Measurements from ENCODE around the gene MRPL1.

Gene MRPL1

DNA sequence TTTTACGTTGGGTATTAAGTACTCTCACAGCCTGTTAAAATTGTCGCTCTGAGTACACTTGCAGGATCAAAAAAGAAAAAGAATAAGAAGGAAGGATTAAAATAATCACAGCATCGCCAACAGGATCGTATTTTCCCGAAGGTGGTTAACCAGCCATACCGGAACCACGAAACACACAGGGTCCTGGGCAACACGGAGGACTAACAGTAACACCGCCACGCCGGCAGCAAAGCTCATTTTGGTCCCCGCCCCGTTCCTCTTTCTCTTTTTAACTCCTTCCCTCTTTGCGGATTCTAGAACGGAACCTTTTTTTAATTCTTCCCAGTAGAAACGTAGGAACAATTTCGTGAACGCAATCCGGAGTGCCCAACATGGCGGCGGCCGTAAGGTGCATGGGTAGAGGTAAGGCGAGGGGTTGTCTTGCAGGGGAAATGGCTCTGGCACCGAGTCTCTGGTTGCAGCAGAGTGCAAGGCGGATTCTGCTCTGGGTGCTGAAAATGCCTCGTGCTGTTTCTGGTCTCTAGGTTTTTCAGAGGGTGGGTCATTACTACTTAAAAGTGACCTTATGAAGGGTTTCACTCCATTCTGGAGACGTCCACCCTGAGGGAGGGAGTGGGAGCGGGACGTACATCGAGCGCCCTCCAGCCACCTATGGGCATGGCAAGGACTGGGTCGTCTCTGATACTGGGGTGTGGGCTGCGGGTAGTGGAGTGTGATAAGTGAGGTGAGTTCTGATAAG lies at the start of gene MRPL1:
Gene MRPL1, plus strand, starts transcription at position 353 of the 739 bp plus-strand sequence. Its CDS starts 19 bp downstream, at position 372.
- peak; percentile 96 for DNase-seq

DNA sequence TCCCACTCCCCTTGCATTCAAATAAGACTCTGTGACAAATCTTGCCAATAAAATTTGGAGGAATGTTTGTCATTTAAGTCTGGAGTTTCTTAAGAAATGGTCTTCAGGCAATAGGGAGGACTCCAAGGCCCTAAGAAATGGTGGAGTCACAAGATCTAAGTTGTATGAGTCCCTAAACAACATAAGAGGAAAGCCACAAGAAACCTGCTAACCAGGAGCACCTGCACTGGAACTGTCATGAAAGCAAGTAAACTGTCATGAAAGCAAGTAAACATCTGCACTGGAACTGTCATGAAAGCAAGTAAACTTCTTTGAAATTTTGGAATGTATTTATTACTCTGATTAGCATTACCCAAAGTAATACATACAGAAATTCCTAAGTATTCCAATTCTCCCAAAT lies 47.0 kb upstream of the MRPL1 start:
- no peak for DNase-seq

DNA sequence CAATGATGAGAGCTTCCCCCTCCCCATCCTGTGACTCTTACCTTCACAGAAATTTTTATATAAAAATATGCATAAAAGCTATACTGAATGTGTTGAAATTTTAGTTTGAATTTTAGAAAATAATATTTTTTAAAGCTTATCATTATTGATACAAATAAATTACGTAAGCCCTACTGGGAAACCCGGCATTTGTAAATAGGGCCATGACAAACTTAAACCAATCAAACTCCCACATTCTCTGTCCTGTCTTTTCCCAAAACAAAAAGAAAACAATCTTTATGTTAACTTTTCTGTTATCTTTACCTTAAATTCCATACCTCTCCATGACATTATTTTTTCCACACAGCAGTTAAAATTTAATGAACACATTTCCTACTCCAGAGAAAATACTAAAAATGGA lies 46.1 kb upstream of the MRPL1 start:
- no peak for DNase-seq

DNA sequence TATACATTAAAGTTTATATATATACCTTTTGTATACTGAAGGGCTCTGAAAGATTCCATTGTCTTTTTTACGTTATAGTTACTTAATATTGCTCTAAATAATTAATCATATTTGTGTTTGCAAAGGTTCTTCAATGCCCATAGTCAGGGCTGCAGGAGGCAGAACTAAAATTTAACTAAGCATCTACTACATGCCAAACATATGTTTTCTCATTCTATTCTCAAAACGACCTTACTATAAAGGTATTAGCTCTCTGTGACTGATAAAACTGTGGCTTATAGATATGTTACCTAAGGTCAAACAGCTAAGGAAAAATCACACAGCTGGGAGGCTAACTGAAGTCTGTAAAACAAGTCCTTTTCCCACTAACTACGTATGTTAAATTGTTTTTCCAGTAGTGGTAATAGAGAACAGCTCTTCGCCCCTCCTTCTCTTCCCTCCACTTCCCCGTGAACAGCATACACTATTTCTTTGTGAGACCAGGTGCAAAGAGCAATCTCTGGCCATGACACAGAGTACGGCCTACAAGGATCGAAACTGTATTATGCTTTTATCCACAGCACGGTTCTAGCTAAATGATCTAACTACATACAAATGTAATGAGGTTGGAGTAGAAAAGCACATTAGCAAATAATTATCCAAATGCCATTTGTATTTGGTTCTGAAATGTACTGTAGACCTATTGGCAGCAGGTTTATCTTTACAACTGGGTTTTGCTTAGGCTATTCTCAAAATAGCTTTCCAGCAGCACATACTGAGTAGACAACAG lies 45.1 kb upstream of the MRPL1 start:
- peak; percentile 26 for DNase-seq

DNA sequence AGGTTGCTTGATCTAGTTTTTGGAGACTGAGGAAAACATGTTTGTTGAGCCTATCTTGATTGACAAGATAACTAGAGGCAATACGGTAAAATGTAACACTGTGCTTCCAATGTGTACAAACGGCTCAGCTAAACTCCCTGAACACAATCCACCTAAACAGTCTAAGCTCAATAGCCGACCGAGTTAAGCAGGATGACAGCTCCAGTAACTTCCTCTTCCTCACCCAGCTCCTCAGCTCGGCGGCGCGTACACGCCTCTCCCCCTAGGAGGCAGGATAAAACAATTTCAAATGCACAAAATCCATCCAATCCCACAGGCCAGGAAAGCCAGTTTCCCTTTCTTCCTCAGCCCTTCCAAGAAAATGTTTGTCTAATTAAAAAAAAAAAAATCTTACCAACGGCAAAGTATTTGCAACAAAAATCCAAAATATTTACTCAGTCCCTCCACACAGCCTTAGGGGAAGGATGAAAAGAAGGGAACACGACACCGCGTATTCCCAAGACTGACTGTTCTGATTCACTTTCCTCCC lies 44.5 kb upstream of the MRPL1 start:
- peak; percentile 81 for DNase-seq

DNA sequence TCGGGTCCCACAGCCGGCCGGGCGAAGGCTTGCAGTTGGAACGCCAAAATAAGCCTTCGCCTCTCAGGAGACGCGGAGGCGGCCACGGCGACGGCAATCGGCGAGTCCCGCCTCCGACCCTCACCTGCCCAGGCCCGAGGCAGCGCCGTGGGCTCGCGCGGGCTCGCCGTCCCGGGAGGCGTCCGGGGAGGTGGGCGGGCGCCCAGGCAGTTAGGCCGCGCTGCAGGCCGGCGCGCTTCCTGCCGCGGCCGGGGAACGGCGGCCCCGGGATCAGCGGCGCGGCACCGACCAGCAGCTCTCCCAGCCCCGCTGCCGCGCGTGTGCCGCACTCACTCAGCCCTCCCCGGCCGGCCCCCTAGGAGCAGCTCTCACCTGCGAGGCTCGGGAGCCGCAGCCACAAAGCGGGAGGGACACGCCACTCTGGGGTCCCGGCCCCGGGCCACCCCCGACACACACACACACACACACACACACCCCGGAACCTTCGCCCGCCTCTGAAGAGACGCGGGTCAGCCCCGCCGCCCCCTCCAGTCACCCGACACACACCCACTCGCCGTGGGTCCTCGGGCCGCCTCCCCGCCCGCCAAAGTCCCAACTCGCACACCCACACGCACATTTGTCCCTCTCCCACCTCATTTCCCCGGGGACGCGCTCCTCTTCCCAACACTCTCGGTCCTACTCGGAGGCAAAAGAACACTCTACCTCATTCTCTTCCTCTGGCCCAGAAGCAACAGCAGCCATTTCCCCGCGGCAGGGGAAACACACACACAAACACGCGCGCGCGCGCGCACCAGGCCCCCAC lies 43.8 kb upstream of the MRPL1 start, which contains the start of gene CNOT6L:
Gene CNOT6L, minus strand, starts transcription at position 767 of the 802 bp plus-strand sequence. Its CDS starts 60 bp downstream, at position 707.
- DNase-seq = peak; percentile 53

DNA sequence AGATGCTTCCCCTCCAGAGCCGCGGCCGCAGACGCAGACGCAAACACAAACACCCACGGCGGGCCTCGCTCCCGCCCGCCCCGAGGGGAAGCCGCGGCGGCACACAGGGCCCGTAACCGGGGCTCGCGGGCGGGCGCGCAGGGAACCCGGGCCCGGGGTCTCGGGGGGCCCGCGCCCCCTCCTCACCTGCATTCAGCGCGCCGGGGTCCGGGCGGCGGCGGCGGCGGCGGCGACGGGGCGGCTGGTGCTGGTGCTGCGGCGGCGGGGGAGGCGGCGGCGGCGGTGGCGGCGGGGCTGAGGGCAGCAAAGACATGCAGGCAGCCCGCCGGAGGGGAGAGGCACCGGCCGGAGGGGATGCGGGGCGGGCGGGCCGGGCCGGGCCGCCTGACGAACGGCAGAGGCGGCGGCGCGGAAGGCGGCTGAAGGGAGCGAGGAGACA lies 43.2 kb upstream of the MRPL1 start:
- peak; percentile 12 for DNase-seq

DNA sequence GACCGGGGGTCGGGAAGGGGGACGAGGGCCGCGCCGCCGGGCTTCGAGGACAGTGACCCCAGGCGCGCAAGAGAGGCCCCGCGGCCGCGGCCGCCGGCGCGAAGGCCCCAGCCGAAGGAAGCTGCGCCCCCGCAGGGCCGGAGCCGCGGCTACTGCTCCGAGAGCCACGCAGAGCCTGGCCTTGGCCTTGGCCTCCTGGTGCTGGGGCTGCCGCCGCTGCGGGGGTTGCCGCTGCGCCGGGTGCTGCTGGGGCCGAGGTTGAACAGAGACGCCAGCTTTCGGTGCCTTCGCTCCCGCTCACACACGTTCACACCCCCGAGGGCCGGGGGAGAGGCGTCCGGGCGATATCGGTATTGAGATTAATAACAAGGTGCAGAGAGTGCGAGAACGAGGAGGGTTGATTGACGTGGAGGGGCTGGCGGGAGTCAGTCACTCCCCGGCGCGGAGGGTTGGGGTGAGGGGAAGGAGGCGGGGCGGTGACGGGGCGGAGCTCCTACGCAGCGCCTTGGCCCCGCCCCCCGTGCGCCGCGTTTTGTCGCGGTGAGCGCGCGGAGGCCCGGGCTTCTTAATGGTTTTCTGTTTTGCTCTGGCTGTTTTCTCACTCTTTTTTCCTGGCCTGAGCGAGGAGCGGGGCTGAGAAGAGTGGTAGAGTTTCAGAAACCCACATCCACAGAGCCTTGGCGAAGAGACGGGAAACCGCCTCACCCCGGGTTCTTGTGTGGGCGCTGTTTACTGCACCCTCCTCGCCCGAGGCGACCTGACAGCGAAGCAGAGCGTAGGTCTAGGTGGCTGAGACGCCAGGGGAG lies 42.6 kb upstream of the MRPL1 start:
- DNase-seq = peak; percentile 93

DNA sequence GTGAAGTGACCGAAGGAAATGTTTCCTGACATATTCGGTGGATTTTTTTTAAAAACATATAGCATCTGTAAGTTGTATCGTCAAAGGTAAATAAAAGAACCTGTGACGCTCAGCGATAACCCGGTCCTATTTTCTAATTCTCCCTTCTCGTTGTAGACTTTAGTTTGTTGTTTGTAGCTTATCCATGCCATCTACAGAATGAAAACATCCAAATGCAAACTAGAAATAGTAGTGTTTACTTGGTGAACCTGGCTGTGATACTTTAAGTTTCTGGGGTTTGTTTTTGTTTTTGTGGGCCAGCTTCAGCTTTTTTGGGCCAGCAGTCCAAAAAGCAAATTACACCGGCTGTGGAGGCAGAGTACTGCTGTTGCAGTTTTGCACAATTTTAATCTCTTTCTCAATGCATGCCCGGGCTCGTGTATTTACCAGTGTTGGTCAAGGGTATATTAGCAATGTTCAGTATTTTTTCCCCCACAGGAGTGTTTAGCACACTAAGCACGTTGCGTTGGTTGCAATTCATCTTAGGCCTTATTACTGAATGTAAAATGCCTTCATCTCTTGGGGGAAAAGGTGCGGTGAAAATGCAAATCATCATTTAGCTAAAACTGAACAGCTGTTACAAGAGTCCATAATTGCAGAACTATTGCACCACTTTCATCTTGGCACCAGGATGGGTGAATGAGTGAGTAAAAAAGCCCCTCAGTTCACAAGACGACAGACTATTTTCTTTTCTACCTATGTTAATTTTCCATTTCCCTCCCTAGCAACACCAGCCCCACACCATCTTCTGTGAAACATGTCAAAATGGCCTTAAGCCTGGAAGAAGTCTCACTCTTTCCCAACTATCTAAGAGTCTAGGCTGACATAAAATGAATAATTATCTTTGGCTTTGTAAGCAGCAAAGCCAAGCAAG lies 41.7 kb upstream of the MRPL1 start:
- DNase-seq = peak; percentile 48

DNA sequence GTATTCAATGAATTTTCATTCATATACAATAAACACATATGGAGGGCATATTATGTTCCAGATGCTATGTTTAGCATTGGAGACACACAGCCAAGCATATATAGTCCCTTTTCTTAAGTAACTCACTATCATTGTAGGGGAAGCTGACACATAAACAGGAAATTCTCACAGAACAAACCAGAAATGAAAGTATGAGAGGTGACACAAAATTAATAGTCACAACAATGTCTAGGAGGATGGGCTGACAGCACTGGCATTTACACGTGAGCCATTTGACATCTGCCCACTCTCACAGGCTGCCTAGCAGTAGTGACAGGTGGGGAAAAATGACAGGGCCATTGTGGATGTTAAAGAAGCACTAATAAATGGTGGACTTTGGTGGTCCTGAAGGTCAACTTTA lies 40.9 kb upstream of the MRPL1 start:
- no peak for DNase-seq

DNA sequence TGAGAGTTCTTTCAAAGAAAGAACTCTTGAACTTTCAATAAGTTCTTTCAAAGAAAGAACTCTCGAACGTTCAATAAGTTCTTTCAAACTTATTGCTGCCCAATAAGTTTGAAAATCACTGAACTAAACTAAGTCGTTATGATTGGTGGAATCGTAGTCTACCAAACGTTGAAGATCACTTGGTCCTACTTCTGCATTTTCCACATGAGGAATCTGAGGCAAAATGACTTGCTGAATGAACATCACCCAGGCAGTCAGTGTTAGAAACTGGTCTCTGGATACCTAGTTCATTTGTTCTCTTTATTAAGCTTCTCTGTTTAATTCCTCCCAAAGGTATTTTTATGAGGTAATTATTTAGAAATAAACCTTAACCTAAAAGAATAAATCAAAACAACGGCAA lies 36.4 kb upstream of the MRPL1 start:
- no peak for DNase-seq

DNA sequence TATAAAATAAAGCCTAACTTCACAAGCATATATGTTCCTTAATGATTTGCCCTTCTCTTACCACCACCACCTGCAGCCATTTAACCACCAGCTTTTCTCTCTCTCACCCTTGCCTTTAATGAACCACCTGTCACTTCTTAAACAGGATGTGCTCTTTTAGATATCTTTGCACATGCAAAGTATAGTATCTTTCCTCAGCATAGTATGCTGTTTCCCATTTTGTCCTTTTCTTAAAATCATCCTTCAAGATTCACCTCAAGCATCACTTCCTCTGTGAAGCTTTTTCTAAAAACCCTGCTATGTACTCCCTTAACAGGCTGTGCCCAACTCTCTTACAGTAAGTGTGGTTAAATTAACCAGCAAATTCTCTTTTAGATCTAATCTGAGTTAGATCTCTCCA lies 35.3 kb upstream of the MRPL1 start:
- no peak for DNase-seq

DNA sequence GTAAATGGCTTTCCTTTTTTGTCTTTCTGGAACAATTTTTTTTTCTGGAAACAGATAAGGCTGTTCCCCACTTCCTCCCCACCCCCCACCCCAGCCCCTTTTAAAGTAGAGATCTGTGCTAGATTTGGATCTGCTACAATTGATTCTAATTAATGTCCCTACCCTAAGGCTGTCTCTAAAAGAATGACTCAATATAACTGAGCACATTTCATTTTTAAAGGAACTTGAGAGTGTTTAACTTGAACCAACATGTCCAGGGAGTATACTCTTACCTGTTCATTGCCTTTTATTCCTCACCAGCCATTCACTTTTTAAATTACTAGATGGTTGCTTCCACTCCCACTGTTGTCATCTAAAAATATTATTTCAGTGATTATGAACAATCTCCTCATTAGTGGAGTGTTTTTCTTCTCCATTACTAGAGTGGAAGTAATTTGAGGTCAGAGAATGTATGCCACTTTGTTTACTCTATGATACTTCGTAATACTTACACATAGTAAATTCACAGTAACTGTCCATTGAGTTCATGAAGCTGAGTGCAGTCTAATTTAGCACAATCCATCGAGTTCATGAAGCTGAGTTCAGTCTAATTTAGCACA lies 29.4 kb upstream of the MRPL1 start:
- no peak for DNase-seq

DNA sequence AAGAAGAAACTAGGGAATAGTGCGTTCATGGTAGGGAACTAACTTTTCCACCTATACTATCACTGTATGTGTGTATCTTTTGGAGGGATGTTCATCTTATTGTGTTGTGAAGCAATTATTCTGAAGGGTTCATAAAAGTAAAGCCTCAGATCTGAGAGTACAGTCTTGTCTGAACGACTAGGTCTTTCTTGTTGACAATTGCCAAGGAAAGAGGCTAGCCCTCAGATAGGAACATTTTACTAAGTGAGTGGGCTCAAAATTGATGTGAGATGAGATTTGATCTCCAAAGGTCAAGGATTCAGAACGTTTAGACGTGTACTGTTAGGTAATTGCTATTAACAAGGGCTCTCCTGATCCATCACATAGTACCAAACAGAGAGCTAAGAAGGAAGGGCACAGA lies 28.2 kb upstream of the MRPL1 start:
- DNase-seq = no peak

DNA sequence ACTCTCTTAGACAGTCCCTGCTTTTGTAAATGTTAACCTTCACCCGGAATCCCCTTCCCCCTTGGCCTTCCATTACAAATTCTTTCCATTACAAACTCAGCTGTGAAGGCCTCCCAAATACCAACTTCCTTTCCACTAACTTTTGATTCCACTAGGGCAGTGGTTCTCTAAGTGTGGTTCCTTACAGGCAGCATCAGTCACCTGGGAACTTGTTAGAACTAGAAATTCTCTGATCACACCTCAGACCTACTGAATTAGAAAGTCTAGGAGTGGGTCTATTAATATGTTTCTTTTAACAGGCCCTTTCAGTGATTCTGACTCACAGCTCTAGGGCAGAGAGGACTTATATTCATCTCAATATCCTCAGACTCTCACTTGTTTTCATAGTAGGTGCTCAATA lies 19.0 kb upstream of the MRPL1 start:
- no peak for DNase-seq

DNA sequence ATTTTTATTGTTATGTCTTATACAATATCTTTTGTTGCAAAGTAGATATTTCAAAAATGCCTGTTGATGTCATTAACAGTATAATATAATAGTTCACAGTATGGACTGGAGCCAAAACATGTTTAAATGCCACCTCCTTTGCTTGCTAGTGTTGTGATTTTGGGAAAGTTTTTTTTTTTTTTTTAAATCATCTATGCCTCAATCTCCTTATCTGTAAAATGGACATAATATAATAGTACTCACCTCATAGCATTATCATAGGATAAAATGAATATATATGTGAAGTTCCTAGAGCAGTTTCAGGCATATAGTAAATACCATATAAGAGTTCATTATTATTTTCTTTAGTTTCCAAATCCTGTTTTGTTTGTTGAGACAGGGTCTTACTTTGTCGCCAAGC lies 18.3 kb upstream of the MRPL1 start:
- no peak for DNase-seq

DNA sequence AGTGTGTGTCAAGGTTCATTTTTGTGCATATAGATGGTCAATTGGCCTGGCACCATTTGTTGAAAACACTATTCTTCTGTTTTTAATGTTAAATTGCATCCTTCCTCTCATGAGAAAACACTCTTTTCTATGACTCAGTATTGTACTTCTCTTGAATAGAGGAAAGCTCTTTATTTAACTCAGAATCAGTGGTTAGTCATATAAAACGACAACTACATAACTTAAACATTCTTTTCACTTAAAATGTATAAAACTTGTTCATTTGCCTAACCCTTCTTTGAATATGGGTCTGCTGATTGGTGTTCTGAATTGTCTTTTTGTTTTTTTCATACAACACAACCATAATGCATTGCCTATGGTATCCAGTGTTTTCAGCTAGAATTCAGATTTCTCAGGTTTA lies 17.2 kb upstream of the MRPL1 start:
- no peak for DNase-seq

DNA sequence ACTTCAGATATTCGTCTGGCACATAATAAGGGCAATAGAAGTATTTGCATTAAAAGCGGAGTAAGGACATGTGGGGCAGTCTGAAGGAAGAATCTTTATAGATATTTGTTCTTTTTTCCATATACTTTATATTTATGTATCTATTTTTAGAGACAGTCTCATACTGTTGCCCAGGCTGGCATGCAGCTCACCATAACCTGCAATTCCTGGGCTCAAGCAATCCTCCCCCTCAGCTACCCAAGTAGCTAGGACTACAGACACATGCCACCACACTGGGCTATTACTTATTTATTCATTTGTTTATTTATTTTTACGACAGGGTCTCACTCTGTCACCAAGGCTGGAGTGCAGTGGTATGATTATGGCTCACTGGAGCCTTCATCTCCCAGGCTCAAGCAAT lies 16.7 kb upstream of the MRPL1 start:
- DNase-seq = no peak

DNA sequence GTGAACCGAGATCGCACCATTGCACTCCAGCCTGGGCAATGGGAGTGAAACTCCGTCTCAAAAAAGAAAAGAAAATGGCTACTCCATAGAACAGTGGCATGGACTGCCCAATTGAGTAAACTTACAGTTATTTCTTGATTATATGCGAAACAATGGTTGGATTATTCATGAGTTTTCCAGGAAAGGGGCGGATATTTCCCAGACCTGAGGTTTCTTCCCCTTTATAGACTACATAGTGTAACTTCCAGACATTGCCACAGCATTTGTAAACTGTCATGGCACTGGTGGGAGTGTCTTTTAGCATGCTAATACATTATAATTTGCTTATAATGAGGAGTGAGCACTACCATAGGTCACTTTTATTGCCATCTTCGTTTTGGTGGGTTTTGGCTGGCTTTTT lies 14.1 kb upstream of the MRPL1 start:
- DNase-seq = no peak

DNA sequence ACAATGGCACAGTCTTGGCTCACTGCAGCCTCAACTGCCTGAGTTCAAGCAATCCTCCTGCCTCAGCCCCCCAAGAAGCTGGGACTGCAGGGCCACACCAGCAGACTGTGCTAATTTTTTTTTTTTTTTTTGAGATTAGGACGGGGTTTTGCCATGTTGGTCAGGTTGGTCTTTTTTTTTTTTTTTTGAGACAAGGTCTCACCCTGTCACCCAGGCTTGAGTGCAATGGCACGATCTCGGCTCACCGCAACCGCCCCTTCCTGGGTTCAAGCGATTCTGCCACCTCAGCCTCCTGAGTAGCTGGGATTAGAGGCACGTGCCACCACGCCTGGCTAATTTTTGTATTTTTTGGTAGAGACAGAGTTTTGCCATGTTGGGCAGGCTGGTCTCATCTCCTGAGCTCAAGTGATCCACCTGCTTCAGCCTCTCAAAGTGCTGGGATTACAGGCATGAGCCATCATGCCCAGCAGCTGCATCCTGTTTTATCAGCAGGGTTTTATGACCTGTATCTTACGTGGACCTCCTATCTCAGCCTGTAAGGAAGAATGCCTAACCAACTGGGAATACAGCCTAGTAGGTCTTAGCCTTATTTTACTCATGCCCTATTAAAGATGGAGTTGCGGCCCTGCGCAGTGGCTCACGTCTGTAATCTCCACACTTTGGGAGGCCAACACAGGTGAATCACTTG lies 13.2 kb upstream of the MRPL1 start:
- no peak for DNase-seq

All from hematopoietic multipotent progenitor cell treated with erythropoietin and hydrocortisone succinate and interleukin-3 and kit ligand, for 8 days (in vitro differentiated cells).